GM19467 (cell line): ENCODE measurements around the gene NBPF8.
A peak's percentile ranks its signal among the peaks of the same experiment; 100 is the strongest.
"Not testable (repeated sequence)": the region's sequence is repeated elsewhere in the genome, so short reads cannot be mapped to it uniquely, and the experiment has no call there.

Experiments
- ATAC-seq: cut with Tn5 transposase; IDR thresholded peaks from one replicate; pipeline ENCODE4 v1.9.1; 2021; ENCODE audit warnings: mild to moderate bottlenecking, moderate library complexity; ENCODE audit not compliant: unreplicated experiment

Gene NBPF8, protein sequence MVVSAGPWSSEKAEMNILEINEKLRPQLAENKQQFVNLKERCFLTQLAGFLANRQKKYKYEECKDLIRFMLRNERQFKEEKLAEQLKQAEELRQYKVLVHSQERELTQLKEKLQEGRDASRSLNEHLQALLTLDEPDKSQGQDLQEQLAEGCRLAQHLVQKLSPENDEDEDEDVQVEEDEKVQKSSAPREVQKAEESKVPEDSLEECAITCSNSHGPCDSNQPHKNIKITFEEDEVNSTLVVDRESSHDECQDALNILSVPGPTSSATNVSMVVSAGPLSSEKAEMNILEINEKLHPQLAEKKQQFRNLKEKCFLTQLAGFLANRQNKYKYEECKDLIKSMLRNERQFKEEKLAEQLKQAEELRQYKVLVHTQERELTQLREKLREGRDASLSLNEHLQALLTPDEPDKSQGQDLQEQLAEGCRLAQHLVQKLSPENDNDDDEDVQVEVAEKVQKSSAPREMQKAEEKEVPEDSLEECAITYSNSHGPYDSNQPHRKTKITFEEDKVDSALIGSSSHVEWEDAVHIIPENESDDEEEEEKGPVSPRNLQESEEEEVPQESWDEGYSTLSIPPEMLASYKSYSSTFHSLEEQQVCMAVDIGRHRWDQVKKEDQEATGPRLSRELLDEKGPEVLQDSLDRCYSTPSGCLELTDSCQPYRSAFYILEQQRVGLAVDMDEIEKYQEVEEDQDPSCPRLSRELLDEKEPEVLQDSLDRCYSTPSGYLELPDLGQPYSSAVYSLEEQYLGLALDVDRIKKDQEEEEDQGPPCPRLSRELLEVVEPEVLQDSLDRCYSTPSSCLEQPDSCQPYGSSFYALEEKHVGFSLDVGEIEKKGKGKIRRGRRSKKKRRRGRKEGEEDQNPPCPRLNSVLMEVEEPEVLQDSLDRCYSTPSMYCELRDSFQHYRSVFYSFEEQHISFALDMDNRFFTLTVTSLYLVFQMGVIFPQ

DNA sequence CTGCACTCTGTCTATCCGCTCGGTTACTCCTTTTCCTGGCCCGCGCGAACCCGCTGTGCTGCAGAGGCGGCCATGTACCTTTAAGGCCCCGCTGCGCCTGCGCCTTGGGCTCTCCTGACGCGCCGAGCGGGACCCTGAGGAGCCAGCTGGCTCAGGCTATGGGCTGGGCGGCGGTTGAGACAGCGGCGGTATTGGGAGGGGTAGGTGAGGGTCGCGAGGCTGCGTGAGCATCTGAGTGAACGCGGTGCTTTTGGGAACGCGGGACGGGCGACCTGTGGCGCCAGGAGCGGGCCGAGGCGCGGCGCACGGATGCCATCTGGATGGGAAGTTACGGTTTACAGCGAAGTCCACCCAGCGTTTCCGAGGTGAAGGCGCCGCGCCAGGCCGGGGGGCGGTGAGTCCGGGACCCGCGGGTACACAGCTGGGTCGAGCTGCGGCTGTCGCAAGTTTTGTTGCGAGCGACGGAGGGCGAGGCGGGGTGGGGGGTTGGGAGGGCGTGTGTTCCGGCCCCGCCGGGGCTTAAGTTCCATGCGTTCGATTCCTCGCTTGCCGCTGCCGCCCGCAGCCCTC is at the start of gene NBPF8:
NBPF8 (plus strand) TSS at position 125 of the 570 bp plus-strand sequence. CDS start 21,488 bp downstream, outside the sequence.
- peak; percentile 99 for ATAC-seq

DNA sequence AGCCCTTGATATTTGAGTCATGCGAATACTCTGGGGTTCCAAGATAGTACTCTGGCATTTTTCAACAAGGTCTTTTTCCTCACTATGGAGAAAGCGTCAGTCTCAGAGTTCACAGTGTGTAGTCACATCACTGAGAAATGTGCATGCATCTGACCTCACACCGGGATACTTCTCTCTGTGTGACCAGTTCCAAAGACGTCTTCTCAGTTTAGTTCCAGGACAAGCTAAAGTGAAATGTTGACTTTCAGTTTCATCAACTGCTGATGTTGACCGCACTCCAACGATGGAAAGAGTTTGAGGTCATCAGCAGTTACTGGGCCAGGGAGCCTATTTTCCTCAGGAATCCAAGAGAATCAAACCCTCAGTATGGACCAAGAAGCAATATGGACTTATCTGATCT is 47.1 kb upstream of the NBPF8 start:
- ATAC-seq: not testable (repeated sequence)

DNA sequence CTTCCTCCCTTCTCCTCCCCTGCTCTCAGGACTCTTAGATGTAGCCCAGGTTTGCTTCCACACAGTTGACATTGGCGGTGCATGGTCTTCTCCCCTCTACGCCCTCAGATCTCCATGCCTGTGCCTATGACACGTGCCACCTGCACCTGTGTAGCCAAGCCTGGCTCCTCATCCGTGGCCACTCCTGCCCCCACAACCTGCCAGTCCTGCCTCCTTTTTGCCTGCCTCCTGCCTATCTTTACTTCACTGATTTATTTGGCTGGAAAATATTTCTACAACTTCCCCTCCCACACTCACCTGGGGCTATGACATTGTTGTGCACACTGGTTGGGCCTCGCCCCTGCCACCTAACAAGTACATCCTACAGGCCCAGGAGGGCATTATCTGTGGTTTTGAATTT is 28.2 kb upstream of the NBPF8 start:
- ATAC-seq: not testable (repeated sequence)

DNA sequence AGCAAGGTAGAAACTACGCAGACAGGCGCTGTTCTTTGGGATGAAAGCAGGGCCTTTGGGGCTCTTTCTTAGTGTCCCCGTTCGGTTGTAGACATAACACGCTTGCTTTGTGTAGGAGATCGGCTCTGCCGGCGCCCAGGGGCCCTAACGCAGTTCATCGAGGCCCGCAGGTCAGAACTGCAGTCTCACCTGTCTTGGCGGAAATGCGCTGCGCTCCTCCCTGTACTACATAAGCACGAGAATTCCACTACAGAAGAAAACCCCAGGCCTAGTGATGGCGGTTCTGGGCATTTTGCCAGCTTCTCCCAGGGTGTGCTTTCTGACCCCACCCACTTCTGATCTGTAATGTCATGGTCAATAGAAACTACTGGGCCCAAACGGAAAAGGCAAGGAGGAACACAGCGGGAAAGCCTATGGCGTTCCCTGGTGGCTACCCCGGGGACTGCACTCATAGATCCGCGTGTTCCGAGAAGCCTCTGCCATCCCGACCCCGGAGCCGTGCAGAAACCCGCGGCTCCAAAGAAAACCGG is 26.2 kb upstream of the NBPF8 start:
- not testable (repeated sequence) for ATAC-seq

DNA sequence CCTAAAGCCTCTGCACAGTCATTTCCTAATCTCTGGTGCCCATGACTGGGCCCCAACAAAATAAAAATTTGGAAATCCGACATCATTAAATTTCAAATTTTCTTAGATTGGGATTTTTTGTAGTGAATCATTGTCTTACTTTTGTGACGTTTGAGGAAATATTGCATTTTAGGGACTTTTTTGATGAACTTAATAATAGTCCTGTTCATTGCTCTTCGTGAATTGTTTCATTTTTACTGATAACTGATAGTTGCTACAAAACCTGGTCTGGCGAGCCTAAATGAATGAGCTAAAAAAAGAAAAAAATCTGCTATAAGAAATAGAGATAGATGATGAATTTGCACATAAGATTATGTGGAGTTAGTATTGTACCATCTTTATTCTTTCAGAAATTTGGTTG is 23.5 kb upstream of the NBPF8 start:
- not testable (repeated sequence) for ATAC-seq

DNA sequence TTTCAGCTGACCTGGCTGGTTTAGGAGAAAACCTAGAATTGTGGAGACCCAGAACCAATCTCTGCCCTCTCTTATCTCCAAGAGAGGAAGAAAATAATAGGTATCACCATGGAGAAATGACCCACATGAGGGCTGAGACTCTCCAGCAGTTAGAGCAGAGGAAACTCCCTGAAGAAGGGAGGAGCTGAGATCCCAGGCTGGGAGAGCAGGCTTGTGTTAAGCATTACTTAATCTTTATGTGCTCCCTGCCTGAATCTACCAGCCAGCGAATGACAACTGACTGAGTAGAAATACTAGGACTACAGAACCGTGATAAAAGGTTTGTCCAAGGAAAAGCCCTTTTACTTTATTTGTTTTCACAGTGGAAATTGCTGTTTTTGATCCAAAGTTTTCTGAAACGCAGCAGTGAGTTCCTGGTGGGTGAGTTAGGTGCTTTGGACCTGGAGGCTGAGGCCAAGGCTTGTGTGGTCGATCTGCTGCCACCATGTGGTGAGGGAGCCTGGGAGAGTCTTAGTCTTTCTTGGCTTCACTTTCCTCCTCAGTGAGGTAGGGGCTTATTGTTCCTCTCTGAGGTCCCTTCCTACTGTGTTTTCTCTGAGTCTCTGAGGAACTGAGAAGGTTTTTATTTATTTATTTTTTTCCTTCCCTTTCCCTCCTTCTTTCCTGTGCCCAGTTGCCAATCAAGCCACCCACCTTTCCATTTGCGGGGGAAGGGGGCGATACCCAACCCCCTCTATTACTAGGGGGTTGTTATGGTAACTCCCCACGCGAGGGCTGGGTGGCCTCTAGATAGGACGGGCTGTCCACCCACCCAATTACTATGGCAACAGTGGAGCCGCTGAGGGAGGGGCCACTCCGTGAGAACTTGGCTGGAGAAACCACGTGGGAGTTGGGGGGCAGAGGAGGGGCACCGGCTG is 21.3 kb upstream of the NBPF8 start:
- ATAC-seq: not testable (repeated sequence)

DNA sequence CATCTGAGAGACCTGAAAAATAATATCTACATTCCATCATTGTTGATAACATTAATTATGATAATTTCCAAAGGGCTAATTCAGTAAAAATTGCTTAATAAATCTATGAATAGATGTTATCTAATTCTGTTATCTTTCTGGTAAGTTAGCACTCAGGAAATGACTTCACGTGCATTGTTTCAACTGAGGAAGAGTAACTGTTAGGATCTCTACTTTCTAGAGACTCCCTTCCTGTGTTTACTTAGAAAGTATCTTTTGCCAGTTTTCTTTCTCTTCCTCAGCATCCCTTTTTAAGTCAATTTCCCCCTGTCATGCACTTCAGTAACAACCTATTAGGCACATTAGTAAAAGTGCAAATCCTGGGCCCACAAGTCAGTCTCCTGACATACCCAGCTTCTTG is 9.5 kb upstream of the NBPF8 start:
- ATAC-seq: not testable (repeated sequence)

DNA sequence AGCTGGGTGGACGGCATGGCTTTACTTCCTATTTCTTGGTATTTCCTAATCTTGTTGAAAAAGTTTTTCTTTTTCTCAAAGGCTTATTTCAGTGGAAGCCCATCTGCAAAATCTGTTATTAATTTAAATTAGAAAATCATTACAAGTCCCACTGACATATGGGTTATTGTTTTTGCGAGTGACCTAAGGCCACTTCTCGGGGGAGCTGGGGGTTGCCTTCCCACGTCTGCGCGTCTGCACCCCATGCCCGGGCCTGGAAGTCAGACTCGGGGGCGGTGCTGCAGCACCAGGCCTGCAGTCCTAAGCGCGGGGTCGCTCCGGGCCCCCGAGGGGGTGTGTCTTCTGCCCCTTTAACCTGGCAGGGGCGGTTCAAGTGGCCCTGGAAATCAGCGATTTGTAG is 384 bp upstream of the NBPF8 start:
- peak; percentile 9 for ATAC-seq

DNA sequence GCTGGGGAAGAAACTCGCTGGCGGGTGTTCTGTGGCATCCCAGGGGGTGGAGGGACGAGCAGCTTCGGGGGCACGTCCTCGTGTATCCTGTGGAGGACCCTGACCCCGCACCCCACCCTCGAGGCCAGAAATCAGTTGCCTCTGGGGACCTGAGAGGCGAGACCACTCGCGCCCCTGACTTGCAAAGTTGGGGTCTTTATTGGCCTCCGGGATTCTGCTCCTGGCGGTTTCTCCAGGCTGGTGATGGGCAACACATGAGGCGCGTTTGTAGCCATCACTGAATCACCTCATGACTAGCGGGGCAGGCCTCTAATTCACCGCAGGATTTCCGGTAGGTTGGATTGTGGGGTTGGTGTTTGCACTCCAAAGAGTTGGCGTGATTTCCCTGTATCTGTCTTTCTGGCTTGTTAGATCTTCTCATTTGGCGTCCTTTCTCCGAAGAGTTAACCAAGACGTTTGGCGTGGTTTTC is 692 bp downstream of the NBPF8 start:
- ATAC-seq: not testable (repeated sequence)

DNA sequence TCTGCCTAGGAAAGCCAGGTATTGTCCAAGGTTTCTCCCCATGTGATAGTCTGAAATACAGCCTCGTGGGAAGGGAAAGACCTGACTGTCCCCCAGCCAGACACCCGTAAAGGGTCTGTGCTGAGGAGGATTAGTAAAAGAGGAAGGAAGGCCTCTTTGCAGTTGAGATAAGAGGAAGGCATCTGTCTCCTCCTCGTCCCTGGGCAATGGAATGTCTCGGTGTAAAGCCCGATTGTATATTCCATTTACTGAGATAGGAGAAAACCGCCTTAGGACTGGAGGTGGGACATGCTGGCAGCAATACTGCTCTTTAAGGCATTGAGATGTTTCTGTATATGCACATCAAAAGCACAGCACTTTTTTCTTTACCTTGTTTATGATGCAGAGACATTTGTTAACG is 10.2 kb downstream of the NBPF8 start:
- not testable (repeated sequence) for ATAC-seq

DNA sequence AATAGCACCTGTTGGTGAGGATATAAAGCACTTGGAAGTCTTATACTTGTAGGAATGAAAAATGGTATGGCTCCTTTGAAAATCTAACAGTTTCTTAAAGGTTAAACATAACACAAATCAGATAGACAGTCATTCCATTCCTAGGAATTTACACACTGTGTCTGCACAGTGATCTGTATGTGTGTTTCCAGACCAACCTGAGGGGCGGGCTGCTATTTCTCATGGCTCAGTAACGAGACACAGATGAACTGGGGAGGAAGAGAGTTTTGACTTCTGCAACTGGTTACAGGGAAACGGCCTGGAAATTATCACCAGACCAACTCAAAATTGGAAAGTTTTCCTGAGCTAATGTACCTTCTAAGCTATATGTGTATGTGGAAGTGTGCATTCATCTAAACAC is 16.8 kb downstream of the NBPF8 start:
- ATAC-seq: not testable (repeated sequence)

DNA sequence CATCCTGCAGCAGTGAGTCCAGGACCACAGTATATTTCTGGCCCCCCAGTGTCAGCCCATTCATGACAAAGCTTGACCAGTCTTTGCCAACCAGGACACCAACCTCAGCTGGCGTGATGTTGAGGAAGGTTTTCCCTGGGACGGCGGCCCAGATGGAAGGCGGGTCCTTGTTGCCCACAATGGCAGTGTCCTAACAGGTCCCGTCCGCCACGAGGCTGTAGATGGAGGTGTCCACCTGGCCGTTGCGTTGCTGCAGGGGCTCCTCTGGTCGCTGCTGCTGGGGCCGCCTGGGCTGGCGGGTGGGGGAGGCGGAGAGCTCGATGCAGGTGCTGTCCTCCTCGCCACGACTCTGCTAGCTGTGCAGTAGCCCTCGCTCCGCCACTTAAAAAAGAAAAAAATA is 19.0 kb downstream of the NBPF8 start:
- not testable (repeated sequence) for ATAC-seq

DNA sequence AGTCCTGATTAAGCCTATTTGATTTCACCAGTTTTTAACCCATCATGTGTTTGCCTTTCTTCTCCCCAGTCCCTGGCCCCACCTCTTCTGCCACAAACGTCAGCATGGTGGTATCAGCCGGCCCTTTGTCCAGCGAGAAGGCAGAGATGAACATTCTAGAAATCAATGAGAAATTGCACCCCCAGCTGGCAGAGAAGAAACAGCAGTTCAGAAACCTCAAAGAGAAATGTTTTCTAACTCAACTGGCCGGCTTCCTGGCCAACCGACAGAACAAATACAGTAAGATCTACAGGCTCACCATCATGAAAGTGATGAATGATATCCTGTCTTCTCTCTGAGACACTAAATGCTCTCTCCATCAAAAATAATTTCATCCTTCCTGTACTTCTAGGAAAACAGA is 34.3 kb downstream of the NBPF8 start:
- not testable (repeated sequence) for ATAC-seq
